ENCODE data around the gene CPHXL2. TPM values are rescaled to one million over a fixed set of nuclear protein-coding genes. Genes with fewer than 3 reads are reported as not detected.

The CPHXL2 gene
- polyA plus RNA-seq, 1 donor: 0.06 TPM

Other genes starting within 250 kb of the CPHXL2 start
- gene CFDP1, start 243.5 kb downstream of the CPHXL2 start, polyA plus RNA-seq: 121 TPM
- gene TMEM170A, start 212.3 kb downstream of the CPHXL2 start, polyA plus RNA-seq: 43.0 TPM
- gene CHST6, start 181.6 kb downstream of the CPHXL2 start, polyA plus RNA-seq: 3.3 TPM
- 35.6 TPM for gene CHST5, start 140.9 kb downstream of the CPHXL2 start, polyA plus RNA-seq
- gene TMEM231, start 120.8 kb downstream of the CPHXL2 start, polyA plus RNA-seq: 7.6 TPM
- gene GABARAPL2, start 110.6 kb downstream of the CPHXL2 start, polyA plus RNA-seq: 136 TPM
- gene ADAT1, start 53.7 kb downstream of the CPHXL2 start, polyA plus RNA-seq: 31.7 TPM
- gene KARS1, start 29.3 kb downstream of the CPHXL2 start, polyA plus RNA-seq: 100 TPM
- gene TERF2IP, start 29.2 kb downstream of the CPHXL2 start, polyA plus RNA-seq: 56.8 TPM
- gene DUXB, start 24.5 kb upstream of the CPHXL2 start, polyA plus RNA-seq: not detected
- gene CPHXL, start 49.5 kb upstream of the CPHXL2 start, polyA plus RNA-seq: not detected